Activated CD4-positive, alpha-beta T cell treated with anti-CD3 and anti-CD28 coated beads, Interleukin-2, amount 50 U/mL, for 16 hours (primary cell): Measurements from ENCODE around the gene RAD51B.

Source experiments
- DNase-seq: peaks from one replicate; pipeline ENCODE4 v3.0.0-alpha.2; 2020

Gene RAD51B

DNA sequence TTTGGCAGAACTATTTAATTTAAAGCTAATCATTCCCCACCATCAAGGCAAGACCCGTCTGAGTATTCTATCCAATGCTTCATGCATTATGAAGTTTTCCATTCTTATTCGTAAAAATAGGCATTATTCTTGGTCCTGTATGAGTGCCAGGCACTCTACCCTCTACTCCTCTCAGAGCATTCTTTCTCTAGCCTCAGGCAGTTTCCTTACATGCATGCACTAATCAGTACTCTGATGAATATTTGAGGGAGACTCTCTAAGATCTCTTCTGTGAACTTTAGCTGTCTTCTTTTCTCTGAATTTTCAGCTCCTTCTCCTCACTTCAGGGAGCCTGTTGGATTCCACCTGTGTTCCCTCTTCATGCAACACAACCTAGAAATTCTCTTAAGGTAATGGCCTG, 334.7 kb downstream of the RAD51B start:
- no peak for DNase-seq

DNA sequence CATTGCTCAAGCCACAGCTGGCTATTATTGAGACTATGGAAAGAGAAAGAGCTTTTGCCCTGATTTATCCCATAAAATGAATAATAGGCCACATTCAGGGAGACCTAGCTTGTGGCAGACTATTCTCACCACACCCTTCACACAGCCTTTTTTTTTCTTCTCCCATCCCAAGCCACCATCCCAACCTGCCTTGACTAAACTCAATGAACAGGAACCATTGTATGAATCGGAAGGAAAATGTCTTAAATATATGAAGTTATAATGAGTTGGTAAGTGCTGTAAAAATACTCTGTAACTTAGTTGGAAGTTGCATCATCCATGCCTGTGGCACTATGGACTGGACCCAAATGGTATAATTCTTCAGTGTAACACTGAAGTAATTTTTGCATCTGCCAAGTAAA, 338.4 kb downstream of the RAD51B start:
- DNase-seq: no peak

- no peak for DNase-seq
Measured at GRCh38 chr14:68158640-68159039, 339.1 kb downstream of the RAD51B start.

DNA sequence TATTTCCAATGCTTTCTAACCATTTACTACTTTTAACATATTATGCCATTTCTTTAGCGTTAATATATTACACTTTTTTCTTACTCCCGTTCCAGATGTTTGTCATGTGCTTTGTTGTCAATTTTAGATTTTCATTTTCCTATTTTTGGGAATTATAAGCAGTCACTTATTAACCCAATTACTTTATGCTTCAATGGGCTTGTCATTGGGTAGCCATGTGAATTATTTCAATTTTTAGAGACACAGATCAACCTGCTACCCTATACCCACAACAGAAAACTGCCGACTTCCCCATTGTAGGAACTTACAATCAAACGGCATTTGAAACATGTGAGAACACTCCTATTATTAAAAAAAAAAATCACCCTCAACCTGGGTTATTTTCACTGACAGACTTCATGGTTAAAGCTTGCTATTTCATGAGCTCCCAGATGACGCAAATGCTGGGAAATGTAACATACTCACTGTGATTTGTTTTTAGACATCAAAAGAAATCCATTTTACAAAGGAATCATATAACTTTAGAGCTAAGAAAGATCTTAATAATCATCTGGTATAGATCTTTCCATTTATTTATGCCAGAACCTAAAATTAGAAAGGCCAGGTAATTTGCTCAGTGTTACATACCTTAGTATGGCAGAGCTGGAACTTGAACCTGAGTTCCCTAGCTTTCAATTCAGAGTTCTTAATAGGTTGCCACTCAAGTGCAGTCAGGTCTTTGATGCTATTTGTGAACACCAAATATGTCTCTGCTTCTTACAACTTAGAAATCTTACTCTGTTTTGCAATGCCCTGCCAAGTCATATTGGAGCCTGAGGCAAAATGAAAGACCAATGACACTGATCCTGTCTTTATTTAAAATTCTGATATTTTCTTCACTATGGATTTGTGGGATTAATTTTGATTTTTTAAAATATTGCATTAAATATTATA, 340.4 kb downstream of the RAD51B start:
- no peak for DNase-seq

- no peak for DNase-seq
Measured at GRCh38 chr14:68160779-68161546, 341.4 kb downstream of the RAD51B start.

DNA sequence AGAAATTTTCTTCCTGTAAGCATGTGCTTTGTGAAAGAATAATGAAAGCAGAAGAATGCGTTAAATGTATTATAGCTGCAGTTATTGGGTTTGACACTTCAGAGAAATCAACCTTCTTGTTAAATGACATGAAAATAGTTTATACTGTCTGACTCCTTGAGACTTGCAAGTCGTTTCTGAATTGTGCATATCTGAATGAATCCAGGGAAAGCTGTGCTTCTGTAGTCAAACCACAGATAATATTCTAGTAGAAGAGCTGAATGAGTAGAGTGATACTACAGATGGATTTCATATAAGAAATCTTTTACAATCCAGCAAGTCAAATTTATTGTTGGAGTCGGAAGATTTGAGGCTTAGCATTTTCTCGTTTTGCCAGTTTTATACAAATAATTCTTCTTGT, 343.3 kb downstream of the RAD51B start:
- DNase-seq: no peak

- no peak for DNase-seq
Measured at GRCh38 chr14:68164711-68165113, 345.1 kb downstream of the RAD51B start.

- DNase-seq: no peak
Measured at GRCh38 chr14:68165274-68165843, 345.8 kb downstream of the RAD51B start.

- no peak for DNase-seq
Measured at GRCh38 chr14:68166731-68167382, 347.3 kb downstream of the RAD51B start.

DNA sequence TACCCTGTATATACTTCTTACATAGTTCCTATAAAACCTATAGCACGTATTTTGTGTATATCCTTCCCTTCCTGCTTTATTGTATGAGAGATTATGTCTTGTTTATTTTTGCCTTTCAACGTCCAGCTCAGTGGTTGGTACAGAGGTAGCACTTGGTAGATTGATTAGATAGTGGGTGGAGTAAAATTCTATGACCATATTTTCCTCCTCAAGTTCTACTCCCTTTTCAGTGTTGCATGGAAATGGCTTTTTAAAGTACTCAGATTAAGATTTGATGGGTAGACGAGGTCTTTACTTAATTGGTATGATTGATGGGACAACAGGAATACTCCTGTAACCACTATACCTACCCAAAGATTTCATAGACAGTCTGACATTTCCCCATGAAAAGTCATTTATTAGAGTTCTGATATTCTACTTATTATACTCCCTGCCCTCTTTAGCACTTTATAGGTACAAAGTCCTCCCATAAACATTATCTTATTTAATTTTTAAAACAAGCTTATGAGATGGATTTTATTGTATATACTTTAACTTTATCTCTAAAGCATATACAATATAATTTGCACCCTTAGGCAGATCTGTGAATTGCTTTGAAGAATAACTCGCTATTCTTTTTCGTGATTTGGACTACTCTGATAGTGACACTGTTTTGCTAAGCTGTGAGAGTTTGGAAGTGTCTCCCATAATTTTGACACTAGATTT, 348.0 kb downstream of the RAD51B start:
- no peak for DNase-seq

DNA sequence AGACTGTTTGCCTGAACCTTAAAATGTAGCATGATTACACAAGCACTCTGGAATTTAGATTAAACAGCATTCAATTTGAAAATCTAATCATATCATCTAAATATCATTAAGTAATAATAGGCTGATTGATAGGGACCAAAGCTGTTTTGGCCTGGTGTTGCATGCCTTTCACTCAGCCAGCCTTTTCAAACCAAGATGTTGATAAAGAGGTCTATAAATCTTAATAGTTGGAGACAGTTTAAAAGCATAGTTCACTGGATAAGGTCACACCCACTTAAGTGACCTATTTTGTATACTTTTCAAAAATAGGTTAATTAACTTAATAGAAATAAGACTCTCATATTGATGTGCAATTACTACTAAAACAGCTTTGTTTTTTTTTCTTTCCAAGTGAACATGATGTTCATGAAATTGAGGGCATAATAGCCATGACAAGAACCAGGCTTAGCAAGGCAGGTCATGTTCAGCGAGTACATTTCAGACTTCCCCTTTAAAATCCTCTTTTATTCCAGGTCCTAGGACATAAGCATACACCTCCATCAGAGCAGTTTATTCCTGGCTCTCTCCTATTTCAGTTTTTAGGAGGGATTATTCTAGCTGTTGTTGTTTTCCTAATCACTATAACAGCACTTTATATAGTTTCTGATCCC, 349.0 kb downstream of the RAD51B start:
- no peak for DNase-seq

- DNase-seq: no peak
Measured at GRCh38 chr14:68172216-68172615, 352.6 kb downstream of the RAD51B start.

- no peak for DNase-seq
Measured at GRCh38 chr14:68172627-68173026, 353.0 kb downstream of the RAD51B start.

DNA sequence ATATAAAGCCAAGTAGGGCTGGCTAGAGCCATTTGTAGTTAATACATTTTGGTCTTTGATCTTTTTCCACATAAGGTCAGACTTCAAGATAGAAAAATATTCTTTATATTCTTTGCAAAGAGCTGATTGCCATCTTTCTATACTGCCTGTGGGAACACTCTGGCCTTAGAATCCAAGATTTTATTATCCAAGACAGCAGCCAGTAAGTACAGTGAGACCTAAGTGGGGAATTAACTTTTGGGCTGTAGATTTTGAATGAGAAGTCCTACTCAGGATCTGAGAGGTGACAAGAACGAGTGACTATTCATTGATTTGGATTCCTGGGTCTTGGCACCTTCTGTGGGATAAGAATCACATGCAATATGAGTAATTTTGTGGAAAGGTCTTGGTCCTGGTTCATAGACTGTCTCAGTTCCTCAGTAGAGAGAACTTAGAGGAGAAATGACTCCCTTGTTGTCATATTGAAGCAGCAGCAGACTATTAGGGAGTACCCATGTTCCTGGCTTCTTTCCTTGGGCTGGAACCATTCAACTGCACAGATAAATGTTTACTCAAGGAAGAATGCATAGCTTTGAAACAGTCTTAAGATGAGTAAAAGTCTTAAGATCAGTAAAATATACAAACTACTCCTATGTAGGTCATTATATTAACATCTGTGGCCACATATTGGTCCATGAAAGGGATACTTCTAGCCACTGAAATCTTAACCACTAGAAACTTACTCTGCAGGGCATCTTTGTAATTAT, 353.8 kb downstream of the RAD51B start:
- no peak for DNase-seq

DNA sequence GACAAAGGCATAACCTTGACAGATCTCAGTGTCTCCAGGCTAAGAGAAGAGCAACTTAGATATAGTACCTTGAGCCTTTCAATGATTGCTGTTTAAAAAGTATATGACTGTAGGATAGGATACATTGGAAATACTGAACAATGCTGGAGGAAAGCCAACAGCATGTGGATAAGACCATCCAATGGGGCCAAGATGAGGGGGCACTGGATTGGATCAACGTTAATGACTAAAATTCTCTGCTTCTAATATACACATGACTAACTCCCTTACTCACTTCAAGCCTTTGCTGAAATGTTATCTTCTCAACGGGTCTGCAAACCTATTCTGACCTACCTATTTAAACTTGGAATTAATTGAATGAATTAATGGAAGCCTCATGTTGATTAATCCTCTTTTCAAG, 354.9 kb downstream of the RAD51B start:
- DNase-seq: no peak

DNA sequence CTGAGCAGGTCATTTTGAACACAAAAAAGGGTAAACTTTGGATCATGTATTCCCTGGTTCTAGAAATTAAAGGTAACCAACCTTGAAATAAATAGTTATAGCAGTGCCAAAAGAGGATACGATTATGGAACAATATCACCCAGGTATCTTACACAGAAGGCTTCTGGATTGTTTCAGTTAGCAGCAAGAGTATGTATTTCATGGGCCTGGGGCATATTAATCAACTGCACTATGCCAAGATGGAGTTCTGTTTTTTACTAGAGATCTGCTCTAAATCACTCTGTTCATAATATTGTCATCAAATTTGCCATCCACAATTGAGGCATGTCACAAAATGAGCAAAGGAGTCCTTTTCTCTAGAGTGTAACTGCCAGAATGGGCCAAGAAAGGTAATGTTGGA, 357.1 kb downstream of the RAD51B start:
- no peak for DNase-seq

- DNase-seq: no peak
Measured at GRCh38 chr14:68177728-68178127, 358.1 kb downstream of the RAD51B start.

GRCh38 chr14:68178282-68178681, 358.7 kb downstream of the RAD51B start:
- no peak for DNase-seq

DNA sequence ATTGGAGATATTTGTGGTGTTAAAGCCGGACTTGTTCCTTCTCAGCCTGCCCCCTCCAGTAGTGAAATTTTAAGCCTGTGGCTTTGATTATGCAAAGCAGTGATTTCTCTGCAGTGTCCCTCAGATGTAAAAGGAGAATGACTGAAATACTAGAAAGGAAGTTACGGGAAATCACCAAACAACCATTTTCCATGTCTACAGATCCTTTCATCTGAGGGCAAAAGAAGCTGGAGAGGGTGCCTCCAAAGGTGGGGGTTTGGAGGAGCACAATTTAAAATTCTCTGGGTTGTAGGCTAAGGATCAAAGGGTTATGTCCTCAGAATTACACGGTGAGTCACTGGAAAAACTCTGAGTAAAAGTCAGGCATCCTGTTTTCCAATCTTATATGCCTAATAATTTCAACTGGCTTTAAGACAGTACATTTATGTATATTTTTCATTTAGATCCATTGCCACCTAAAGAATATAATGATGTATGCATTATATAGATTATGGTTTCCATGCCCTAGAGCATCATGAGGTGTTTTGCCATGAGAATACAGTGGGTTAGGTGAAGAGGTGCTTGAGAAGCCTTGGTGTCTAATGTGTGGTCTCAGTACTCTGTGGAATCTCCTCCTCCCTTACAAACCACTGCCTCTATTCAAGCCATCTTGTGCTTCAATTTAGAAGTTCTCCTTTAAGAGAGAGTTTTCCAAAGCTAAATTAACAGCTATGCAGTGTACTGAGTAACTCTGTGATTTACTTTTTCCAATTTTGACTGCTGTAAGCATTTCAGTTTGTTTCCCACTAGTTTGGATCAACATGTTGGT, 362.1 kb downstream of the RAD51B start:
- DNase-seq: no peak

- DNase-seq: peak; percentile 63
Measured at GRCh38 chr14:68182492-68182891, 362.9 kb downstream of the RAD51B start.
